Neural progenitor cell (in vitro differentiated cells): Measurements from ENCODE around the gene GORASP1. TPM values are rescaled to one million over a fixed set of nuclear protein-coding genes. Genes with fewer than 3 reads are reported as not detected.
A peak's percentile ranks its signal among the peaks of the same experiment; 100 is the strongest.

Experiments
- DNase-seq: peaks from one replicate; pipeline ENCODE4 v3.0.0-alpha.2; 2016; ENCODE audit warnings: low spot score
- H2AFZ ChIP-seq: fragments of 200-600 bp; sonication (generic); replicated peaks from 2 replicates; pipeline ENCODE4 v1.6.1; 2016; ENCODE audit warnings: antibody characterized with exemption
- H3F3A ChIP-seq: fragments of 200-600 bp; sonication (generic); 2 replicates; pipeline ENCODE4 v1.6.1; 2016; ENCODE audit warnings: antibody characterized with exemption, low read depth
- H3K27ac ChIP-seq: fragments of 200-600 bp; sonication (generic); 2 replicates; pipeline ENCODE4 v1.5.1; 2016; ENCODE audit warnings: mild to moderate bottlenecking
- H3K27me3 ChIP-seq: fragments of 200-600 bp; sonication (generic); 2 replicates; pipeline ENCODE4 v1.6.1; 2016; ENCODE audit warnings: mild to moderate bottlenecking, moderate library complexity
- H3K36me3 ChIP-seq: fragments of 200-600 bp; sonication (generic); 2 replicates; pipeline ENCODE4 v1.5.1; 2016
- H3K4me1 ChIP-seq: fragments of 200-600 bp; sonication (generic); 2 replicates; pipeline ENCODE4 v1.6.1; 2016; ENCODE audit warnings: mixed run types
- H3K4me2 ChIP-seq: fragments of 200-600 bp; sonication (generic); 2 replicates; pipeline ENCODE4 v1.6.1; 2016
- H3K4me3 ChIP-seq: fragments of 200-600 bp; sonication (generic); 2 replicates; pipeline ENCODE4 v1.5.1; 2016
- H3K79me2 ChIP-seq: fragments of 200-600 bp; sonication (generic); 2 replicates; pipeline ENCODE4 v1.6.1; 2016; ENCODE audit warnings: low read depth
- H3K9ac ChIP-seq: fragments of 200-600 bp; sonication (generic); 2 replicates; pipeline ENCODE4 v1.6.1; 2016
- H3K9me3 ChIP-seq: fragments of 200-600 bp; sonication (generic); 2 replicates; pipeline ENCODE4 v1.5.1; 2016; ENCODE audit warnings: low read depth
- H4K20me1 ChIP-seq: fragments of 200-600 bp; sonication (generic); 2 replicates; pipeline ENCODE4 v1.6.1; 2016; ENCODE audit warnings: low read depth
- H3K27ac Mint-ChIP-seq: 3 replicates; pipeline ENCODE4 v1.8.0; 2021; ENCODE audit warnings: mixed read lengths
- H3K27me3 Mint-ChIP-seq: 2 replicates; pipeline ENCODE4 v1.8.0; 2022; ENCODE audit warnings: low read depth, mild to moderate bottlenecking, inconsistent platforms, moderate library complexity, mixed read lengths; ENCODE audit not compliant: insufficient read depth
- H3K36me3 Mint-ChIP-seq: 3 replicates; pipeline ENCODE4 v1.8.0; 2021; ENCODE audit warnings: mixed read lengths
- H3K4me1 Mint-ChIP-seq: 3 replicates; pipeline ENCODE4 v1.8.0; 2021; ENCODE audit warnings: mixed read lengths
- H3K4me3 Mint-ChIP-seq: 3 replicates; pipeline ENCODE4 v1.8.0; 2021; ENCODE audit warnings: mild to moderate bottlenecking, moderate library complexity, mixed read lengths
- H3K9me3 Mint-ChIP-seq: 3 replicates; pipeline ENCODE4 v1.8.0; 2020; ENCODE audit warnings: mixed read lengths
- EZH2 ChIP-seq: fragments of 200-600 bp; sonication (generic); IDR thresholded peaks from 2 replicates; pipeline ENCODE4 v1.6.1; 2017; ENCODE audit warnings: antibody characterized with exemption, mild to moderate bottlenecking, moderate library complexity
- EZH2phosphoT487 ChIP-seq: fragments of 200-600 bp; sonication (generic); IDR thresholded peaks from 2 replicates; pipeline ENCODE4 v1.6.1; 2017; ENCODE audit warnings: antibody characterized with exemption
- total RNA-seq: library from RNA; depleted of rRNA; stranded (reverse); fragments of >200 nt; gene quantifications from 2 replicates; pipeline ENCODE4 v1.2.3, GENCODE V29; 2015; ENCODE audit warnings: low replicate concordance
- TF ChIP-seq, protein P1 (sequence below): fragments of 200-600 bp; sonication (generic); IDR thresholded peaks from 2 replicates; pipeline ENCODE4 v1.5.1; 2017; ENCODE audit warnings: antibody characterized with exemption, mild to moderate bottlenecking

GORASP1 gene
- total RNA-seq, 1 donor from 2014 or later, result 18.0 TPM

DNA sequence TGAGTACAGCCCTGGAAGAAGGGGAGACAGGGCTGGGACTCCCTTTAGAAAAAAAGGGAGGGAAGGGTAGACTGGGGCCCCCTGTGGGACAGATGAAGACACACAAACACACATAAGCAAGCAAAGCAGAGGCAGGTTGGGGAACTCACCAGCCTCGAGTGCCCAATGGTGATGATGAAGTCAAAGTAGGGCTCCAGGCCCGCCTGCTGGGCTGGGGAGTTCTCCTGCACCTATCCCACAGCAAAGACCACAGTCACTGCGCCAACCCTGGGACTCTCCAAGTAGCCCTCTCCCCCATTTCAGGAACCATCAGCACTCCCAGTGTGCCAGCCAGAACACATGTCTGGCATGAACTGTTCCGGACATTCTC lies 4.1 kb downstream of the GORASP1 start:
- TF ChIP-seq, protein P1, sequence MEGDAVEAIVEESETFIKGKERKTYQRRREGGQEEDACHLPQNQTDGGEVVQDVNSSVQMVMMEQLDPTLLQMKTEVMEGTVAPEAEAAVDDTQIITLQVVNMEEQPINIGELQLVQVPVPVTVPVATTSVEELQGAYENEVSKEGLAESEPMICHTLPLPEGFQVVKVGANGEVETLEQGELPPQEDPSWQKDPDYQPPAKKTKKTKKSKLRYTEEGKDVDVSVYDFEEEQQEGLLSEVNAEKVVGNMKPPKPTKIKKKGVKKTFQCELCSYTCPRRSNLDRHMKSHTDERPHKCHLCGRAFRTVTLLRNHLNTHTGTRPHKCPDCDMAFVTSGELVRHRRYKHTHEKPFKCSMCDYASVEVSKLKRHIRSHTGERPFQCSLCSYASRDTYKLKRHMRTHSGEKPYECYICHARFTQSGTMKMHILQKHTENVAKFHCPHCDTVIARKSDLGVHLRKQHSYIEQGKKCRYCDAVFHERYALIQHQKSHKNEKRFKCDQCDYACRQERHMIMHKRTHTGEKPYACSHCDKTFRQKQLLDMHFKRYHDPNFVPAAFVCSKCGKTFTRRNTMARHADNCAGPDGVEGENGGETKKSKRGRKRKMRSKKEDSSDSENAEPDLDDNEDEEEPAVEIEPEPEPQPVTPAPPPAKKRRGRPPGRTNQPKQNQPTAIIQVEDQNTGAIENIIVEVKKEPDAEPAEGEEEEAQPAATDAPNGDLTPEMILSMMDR, result peak; percentile 32
- TF ChIP-seq EZH2, result no peak
- Histone ChIP-seq H3K27ac (no peak overlapping the region), H3K4me2 (no peak overlapping the region), H3K4me3 (no peak overlapping the region), H3F3A (no peaks in the 10 kb centered on the region), H3K27me3 (no peaks in the 10 kb centered on the region), H3K4me1 (peaks cover 4% of the 10 kb centered on the region), H3K79me2 (peaks cover 9% of the 10 kb centered on the region), H3K9ac (no peak overlapping the region), H3K36me3 (no peaks in the 10 kb centered on the region), H2AFZ (no peak overlapping the region), H4K20me1 (peaks cover 12% of the 10 kb centered on the region), H3K9me3 (no peaks in the 10 kb centered on the region)
- peaks cover 25% of the 10 kb centered on the region for H3K4me1 Mint-ChIP-seq
- H3K27me3 Mint-ChIP-seq, result no peaks in the 10 kb centered on the region
- H3K9me3 Mint-ChIP-seq, result no peaks in the 10 kb centered on the region
- no peak overlapping the region for H3K27ac Mint-ChIP-seq
- H3K36me3 Mint-ChIP-seq, result peaks cover 3% of the 10 kb centered on the region
- DNase-seq, result peak; percentile 39
- no peak overlapping the region for H3K4me3 Mint-ChIP-seq

DNA sequence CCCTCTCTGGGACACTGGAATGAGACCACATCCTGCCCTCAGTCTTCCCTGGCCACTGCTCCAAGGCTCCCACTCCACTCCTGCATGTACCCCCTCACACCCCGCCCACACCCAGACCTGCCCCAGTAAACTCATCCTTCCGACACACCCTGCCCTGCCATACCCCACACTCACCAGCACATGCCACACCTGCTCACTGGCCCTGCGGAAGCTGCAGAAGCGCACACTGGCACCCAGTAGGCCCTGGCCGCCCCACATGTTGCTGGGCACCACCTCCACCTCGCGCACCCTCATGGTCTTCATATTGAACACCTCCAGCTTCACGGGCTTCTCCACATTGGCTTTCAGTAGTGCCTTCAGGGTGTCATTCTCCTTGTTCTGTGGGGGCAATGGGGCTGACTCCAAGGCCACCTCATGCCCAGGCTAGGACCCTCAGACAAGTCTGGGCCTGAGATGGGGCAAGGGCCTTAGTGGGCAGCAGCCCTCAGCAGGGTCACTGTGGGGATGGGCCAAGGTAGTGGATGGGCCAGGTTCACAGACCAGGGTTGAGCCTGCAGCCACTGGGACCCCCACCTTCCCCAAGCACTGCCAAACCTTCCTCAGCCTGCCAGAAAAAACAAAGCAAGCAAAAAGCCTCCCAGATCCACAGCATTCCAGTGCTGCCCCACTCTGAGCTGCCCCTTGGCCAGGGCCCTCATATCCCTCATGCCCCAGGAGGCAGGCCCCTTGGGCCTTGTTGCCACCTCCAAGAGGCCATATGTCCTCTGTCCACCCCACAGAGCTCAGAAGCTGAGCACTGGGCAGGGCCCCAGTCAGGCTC lies 4.7 kb downstream of the GORASP1 start:
- no peaks in the 10 kb centered on the region for H3K27me3 ChIP-seq
- H4K20me1 ChIP-seq, result peaks cover 12% of the 10 kb centered on the region
- peaks cover 9% of the 10 kb centered on the region for H3K79me2 ChIP-seq
- no peaks in the 10 kb centered on the region for H3K36me3 ChIP-seq
- H3K9ac ChIP-seq, result no peak overlapping the region
- no peak for TF ChIP-seq EZH2
- TF ChIP-seq EZH2phosphoT487, result no peak
- TF ChIP-seq, protein P1, result no peak
- H2AFZ ChIP-seq, result no peak overlapping the region
- H3K9me3 Mint-ChIP-seq, result no peaks in the 10 kb centered on the region
- no peaks in the 10 kb centered on the region for H3F3A ChIP-seq
- no peak overlapping the region for H3K4me2 ChIP-seq
- H3K36me3 Mint-ChIP-seq, result peaks cover 3% of the 10 kb centered on the region
- peaks cover 4% of the 10 kb centered on the region for H3K4me1 ChIP-seq
- H3K4me1 Mint-ChIP-seq, result peaks cover 19% of the 10 kb centered on the region
- no peaks in the 10 kb centered on the region for H3K27me3 Mint-ChIP-seq
- H3K27ac ChIP-seq, result no peak overlapping the region
- H3K27ac Mint-ChIP-seq, result no peak overlapping the region
- no peak for DNase-seq
- no peak overlapping the region for H3K4me3 ChIP-seq
- H3K9me3 ChIP-seq, result no peaks in the 10 kb centered on the region
- no peak overlapping the region for H3K4me3 Mint-ChIP-seq

DNA sequence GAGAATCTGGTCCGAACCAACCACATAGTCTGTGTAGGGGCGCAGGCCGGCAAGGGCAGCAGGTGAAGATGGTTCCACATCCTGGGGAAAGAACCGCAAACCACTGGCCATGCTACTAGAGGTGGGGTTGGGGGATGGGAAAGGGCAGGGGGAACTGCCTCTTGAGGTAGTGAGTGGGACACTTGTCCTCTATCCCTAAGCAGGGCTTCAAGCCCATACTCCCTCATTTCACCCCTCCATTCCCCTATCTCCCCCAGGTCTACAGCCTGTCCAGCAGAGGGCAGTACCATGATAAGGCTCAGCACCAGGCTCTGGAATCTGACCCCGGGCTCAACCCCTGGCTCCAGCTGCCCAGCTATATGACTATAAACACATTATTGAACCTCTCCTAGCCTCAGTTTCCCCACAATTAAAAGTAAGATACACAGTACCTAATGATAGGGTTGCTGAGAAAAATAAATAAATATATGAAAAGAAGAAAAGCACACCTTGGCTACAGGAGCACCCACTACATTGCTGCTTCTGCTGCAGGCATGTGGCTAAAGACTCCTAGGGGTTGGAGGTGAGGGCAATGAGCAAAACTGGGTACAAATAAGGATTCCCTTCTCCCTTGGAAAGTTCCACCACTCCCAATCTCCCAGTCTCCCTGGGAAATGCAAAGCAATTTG lies 6.3 kb downstream of the GORASP1 start:
- Histone ChIP-seq H3K9ac (no peak overlapping the region), H3K27me3 (no peaks in the 10 kb centered on the region)

More for the DNA sequence above, 6.3 kb downstream of the GORASP1 start:
- Histone ChIP-seq H3F3A (no peaks in the 10 kb centered on the region), H3K79me2 (peaks cover 7% of the 10 kb centered on the region), H2AFZ (no peak overlapping the region), H3K36me3 (no peaks in the 10 kb centered on the region), H4K20me1 (peaks cover 8% of the 10 kb centered on the region), H3K4me3 (no peak overlapping the region), H3K4me2 (no peak overlapping the region), H3K27ac (no peak overlapping the region), H3K9me3 (no peaks in the 10 kb centered on the region), H3K4me1 (peaks cover 2% of the 10 kb centered on the region)
- Mint-ChIP-seq H3K27ac (no peak overlapping the region), H3K9me3 (no peaks in the 10 kb centered on the region), H3K27me3 (no peaks in the 10 kb centered on the region), H3K4me3 (no peak overlapping the region), H3K4me1 (peaks cover 18% of the 10 kb centered on the region), H3K36me3 (peaks cover 12% of the 10 kb centered on the region)
- peak; percentile 68 for DNase-seq
- TF ChIP-seq EZH2, result no peak
- TF ChIP-seq, protein P1, result peak; percentile 69
